Measurements from ENCODE around the gene MYLK2.
"Not testable (repeated sequence)": the region's sequence is repeated elsewhere in the genome, so short reads cannot be mapped to it uniquely, and the experiment has no call there.

Gene MYLK2

DNA sequence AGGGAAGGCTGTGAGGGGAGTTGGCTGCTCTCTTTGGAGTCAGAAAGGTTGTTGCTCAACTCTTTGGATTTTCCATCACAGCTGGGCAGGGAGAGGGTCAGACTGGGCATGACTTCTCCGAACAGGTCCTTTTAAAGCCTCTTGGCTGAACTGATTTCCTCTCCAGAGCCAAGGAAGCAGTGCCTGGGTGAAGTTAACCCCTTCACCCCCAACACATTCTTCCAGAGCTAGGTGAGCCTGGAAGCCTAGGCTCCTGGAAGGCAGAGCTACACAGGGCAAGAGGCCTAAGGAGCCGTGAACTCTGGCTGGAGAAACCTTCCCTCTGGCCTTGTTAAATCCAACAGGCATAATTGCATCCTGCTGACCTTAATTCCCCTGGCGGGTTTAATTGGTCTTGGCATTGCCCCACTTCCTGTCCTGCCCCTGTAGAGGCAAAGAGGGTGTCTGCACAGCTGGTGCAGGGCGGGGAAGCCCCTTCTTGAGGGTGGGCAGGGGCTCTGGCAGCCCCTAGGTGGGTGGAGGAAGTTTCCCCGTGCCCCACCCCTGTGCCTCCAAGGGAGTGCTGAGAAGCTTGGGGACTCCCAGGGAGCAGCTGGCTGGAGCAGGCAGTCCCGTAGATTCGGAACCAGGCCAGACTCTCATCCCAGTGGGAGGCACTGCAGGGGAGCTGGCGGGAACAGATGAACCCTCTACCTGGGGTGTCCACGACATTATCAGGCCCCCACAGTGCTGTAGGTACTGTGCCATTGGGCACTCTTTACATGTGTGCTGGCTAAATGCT, 3.6 kb upstream of the MYLK2 start:
- DNase-seq (ENCODE audit: low read depth in 2 of 2, low spot score in 1 of 2) = no peak

- DNase-seq (ENCODE audit: low read depth in 2 of 2, low spot score in 1 of 2) = no peak
Measured at GRCh38 chr20:31816221-31816620, 2.9 kb upstream of the MYLK2 start.

DNA sequence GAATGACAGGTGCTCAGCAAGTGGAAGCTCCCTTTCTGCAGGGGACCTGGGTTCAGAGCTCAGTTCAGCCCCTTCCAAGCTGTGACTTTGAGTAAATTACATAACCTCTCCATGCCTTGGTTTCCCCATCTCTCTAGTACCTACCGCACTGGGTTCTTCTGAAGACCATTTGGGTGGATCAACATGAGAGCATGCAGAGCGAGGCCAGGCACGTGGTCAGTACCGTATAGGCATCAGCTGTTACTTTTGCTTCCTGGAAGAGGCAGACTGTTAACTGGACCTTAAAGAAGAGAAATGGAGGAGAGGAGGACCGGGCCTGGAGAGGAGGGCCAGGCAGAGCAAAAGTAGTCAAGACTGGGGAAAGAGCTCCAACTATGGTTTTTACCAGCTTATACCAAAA, 1.7 kb upstream of the MYLK2 start:
- no peak for DNase-seq (ENCODE audit: low read depth in 2 of 2, low spot score in 1 of 2)

DNA sequence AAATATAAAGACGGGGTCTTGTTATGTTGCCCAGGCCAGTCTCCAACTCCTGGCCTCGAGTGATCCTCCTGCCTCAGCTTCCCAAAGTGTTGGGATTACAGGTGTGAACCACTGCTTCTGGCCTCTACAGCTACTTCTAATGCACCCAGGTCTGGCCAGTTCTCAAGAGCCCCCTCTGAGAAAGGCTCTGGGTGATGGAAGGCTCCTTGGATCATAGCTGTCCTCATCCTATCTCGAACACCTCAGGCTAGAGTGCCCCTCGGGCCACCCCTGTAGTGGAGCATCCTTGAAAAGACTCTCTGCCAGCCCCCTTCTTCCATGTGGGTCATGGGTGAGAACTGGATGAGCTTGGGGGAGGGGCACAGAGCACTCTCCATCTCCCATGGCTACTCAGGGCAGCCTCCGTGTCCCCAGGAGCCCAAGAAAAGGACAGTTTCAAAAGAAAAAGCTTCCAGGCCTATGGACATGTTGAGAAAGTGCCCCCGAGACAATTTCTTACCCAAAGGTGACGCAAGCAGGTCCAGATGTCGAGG, 714 bp upstream of the MYLK2 start:
- DNase-seq (ENCODE audit: low read depth in 2 of 2, low spot score in 1 of 2) = no peak

GRCh38 chr20:31820228-31820627, 1.1 kb downstream of the MYLK2 start:
- no peak for DNase-seq (ENCODE audit: low read depth in 2 of 2, low spot score in 1 of 2)

GRCh38 chr20:31821427-31821826, 2.3 kb downstream of the MYLK2 start:
- no peak for DNase-seq (ENCODE audit: low read depth in 2 of 2, low spot score in 1 of 2)

GRCh38 chr20:31822421-31823330, 3.5 kb downstream of the MYLK2 start:
- peak; percentile 42 to 64 for DNase-seq (ENCODE audit: low read depth in 2 of 2, low spot score in 1 of 2)

DNA sequence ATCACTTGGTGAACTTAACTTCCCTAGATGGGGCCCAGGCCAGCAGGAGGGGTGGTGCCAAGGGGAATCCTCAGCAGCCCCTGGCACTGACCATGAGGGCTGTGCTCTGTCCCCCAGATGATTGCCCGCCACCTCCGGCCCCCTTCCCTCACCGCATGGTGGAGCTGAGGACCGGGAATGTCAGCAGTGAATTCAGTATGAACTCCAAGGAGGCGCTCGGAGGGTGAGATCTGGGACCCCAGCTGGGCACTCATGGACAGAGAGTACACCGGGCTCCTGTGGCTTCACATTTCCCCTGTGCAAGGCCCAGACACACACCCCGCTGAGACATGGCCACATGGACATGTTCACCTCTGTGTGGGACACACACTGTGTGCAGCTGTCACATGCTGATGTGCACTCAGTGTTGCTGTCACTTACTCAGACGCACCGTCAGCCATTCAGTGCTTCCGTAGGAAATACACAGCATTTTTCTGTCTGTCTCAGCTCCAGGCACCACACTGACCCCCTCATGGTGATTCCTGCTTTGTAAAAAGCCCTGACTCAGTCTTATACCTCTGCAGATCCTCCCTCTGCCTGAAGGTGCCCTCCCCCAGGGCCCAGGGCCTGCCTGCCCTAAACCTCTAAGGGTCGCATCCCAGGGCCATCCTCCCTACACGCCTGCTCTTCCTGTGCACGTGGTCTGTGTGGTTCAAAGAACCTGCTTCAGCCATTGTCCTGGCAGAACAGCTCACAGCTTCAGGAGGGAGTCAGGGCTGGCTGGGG, 4.4 kb downstream of the MYLK2 start:
- DNase-seq (ENCODE audit: low read depth in 2 of 2, low spot score in 1 of 2) = no peak

DNA sequence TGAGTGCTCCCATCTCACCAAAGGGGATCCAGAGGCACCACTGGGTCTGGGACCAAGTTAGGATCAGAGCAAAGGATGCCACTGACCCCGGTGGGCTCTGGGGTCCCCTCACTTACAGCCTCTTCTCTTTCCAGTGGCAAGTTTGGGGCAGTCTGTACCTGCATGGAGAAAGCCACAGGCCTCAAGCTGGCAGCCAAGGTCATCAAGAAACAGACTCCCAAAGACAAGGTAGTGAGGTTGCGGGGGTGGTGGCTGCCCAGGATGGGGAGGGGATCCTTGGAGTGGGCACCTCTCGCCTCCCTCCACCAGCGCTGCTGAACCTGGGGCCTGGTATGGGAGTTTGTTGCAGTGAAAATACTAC, 4.9 kb downstream of the MYLK2 start:
- DNase-seq (ENCODE audit: low read depth in 2 of 2, low spot score in 1 of 2) = no peak

GRCh38 chr20:31824554-31825313, 5.6 kb downstream of the MYLK2 start:
- no peak for DNase-seq (ENCODE audit: low read depth in 2 of 2, low spot score in 1 of 2)

- no peak for DNase-seq (ENCODE audit: low read depth in 2 of 2, low spot score in 1 of 2)
Measured at GRCh38 chr20:31826074-31826473, 6.9 kb downstream of the MYLK2 start.

DNA sequence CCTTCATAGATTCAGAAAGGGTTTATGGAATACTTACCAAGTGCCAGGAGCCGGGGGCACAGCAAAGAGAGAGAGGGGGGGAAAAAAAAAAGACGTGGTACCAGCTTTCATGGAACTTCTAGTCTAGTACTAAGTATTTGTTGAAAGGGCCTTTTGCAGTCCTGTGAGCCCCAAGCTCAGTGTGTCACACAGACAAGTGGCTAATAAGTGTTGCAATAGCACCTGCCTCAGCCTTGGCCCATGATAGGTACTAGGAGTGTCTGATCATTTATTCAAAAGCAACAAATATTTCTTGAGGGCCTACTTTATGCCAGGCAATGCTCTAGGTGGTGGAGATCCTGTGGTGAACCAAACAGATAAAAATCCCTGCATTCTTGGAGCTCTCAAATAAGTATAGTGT, 7.9 kb downstream of the MYLK2 start:
- DNase-seq (ENCODE audit: low read depth in 2 of 2, low spot score in 1 of 2) = no peak

DNA sequence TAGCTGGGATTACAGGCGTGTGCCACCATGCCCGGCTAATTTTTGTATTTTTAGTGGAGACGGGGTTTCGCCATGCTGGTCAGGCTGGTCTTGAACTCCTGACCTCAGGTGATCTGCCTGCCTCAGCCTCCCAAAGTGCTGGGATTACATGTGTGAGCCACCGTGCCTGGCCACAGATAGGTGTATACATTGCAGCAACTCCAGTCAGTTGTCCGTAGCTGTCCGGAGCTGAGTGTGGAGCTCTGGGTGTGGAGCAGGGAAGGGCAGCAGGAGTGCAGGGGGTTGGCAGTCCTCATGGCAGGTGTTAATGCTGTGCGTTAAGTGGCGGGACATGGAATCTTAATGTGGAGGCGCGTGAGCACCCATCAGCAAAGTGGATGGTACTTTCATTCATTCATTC, 8.9 kb downstream of the MYLK2 start:
- DNase-seq (ENCODE audit: low read depth in 2 of 2, low spot score in 1 of 2) = not testable (repeated sequence)

DNA sequence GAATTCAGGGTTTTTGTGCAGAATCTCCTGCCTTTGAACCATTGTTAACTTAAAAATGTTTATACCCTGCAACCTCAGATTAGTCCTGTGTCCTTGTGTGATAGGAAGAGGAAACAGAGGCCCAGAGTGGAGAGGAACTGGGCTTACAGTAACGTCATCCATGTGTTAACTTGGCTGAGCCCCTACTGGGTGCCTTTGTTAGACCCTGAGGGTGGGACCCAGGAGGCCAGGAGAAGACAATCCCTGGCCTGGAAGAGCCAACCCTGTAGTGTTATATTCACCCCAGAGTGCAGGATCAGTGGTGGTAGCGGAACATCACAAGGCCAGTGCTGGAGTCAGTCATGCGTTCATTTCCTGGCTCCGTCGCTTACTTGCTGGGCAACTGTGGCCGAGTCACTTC, 10.6 kb downstream of the MYLK2 start:
- no peak for DNase-seq (ENCODE audit: low read depth in 2 of 2, low spot score in 1 of 2)

GRCh38 chr20:31830406-31830981, 11.3 kb downstream of the MYLK2 start:
- no peak for DNase-seq (ENCODE audit: low read depth in 2 of 2, low spot score in 1 of 2)

GRCh38 chr20:31831211-31831610, 12.1 kb downstream of the MYLK2 start:
- no peak for DNase-seq (ENCODE audit: low read depth in 2 of 2, low spot score in 1 of 2)

DNA sequence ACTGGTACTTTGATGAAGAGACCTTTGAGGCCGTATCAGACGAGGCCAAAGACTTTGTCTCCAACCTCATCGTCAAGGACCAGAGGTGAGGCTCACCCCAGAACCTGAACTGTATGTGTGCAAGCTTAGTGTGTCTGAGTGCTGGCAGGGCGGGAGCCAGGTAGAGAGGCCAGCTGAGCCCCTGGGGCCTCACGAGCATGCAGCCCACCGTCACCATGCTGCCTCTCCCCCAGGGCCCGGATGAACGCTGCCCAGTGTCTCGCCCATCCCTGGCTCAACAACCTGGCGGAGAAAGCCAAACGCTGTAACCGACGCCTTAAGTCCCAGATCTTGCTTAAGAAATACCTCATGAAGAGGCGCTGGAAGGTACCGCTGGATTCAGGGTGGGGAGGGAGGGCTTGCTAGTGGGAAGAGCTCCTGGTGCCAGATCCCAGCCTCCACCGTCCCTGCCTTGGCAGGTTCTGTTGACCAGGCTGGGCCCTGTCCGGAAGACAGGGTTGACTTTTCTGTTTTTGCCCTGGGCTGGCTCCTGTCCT, 12.7 kb downstream of the MYLK2 start:
- no peak for DNase-seq (ENCODE audit: low read depth in 2 of 2, low spot score in 1 of 2)

DNA sequence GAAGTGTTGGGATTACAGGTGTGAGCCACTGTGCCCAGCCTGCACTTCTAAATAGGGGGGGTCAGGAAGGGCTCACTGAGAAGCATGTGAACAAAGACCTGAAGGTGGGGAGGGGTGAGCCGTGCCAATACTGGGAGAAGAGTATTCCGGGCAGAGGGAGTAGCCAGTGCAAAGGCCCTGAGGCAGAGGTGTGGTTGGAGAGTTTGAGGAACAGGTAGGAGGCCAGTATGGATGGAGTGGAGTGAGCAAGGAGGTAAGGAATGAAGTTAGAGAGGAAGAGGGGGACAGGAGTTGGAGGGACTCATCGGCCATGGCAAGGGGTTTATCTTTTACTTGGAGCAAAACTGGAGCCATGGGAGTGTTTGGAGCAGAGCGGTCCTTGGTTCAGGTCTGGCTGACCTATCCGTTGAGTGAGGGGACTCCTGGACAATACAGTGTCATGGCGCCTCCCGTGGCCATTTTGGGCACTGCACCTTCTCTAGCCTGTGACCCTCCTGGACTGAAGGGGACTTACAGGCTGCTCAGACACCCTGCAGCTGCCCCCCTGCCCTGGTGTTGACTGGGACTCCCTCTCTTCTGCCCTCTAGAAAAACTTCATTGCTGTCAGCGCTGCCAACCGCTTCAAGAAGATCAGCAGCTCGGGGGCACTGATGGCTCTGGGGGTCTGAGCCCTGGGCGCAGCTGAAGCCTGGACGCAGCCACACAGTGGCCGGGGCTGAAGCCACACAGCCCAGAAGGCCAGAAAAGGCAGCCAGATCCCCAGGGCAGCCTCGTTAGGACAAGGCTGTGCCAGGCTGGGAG, 14.2 kb downstream of the MYLK2 start:
- peak; percentile 12 to 35 for DNase-seq (ENCODE audit: low read depth in 2 of 2, low spot score in 1 of 2)

DNA sequence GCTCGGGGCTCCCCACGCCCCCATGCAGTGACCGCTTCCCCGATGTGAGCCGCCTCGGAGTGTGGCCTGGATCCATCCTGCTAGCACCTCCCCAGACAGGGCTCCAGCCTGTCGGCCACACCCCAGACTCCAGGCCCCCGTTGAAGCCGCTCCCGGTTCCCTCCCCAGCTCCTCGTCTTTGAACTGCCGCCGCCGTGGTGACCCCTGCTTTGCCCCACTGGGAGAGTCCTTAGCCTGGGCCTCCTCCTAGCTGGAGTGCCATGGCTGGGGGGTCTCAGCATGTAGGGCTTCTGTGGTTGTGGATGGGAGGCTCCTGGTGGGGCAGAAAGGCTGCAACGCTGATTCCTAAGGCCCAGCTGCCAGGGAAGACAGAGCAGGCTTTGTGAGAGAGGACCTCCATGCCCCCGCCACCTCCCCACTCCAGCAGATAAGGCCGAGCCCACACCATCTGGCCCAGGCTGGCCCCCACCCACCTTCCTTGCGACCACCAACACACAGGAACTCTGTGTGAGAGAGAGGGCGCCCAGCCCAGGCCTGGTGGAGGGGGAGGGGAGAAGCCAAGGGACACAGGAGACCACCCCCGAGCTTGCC, 14.9 kb downstream of the MYLK2 start:
- DNase-seq (ENCODE audit: low read depth in 2 of 2, low spot score in 1 of 2) = no peak
